ENCODE measurements around the gene GALNT9.

GALNT9 gene

GRCh38 chr12:132211326-132211725 lies 118.1 kb downstream of the GALNT9 start:
- Mint-ChIP-seq H3K4me1 (ENCODE audit: low read depth) (no peaks in the 10 kb centered on the region), H3K9me3 (peaks cover 4% of the 10 kb centered on the region), H3K4me3 (no peak overlapping the region), H3K27ac (no peak overlapping the region), H3K27me3 (ENCODE audit: low read depth) (peaks cover 4% of the 10 kb centered on the region), H3K36me3 (ENCODE audit: low read depth) (no peaks in the 10 kb centered on the region)
- DNase-seq (ENCODE audit: low spot score): no peak

- Mint-ChIP-seq H3K4me1 (ENCODE audit: low read depth) (no peaks in the 10 kb centered on the region), H3K36me3 (ENCODE audit: low read depth) (no peaks in the 10 kb centered on the region), H3K9me3 (peaks cover 4% of the 10 kb centered on the region), H3K27ac (no peak overlapping the region), H3K4me3 (no peak overlapping the region), H3K27me3 (ENCODE audit: low read depth) (peaks cover 7% of the 10 kb centered on the region)
- DNase-seq (ENCODE audit: low spot score): no peak
Measured at GRCh38 chr12:132210223-132211055, 119.0 kb downstream of the GALNT9 start.

- H3K27ac Mint-ChIP-seq: no peak overlapping the region
- H3K9me3 Mint-ChIP-seq: peaks cover 4% of the 10 kb centered on the region
- no peak overlapping the region for H3K4me3 Mint-ChIP-seq
- H3K27me3 Mint-ChIP-seq (ENCODE audit: low read depth): peaks cover 11% of the 10 kb centered on the region
- H3K36me3 Mint-ChIP-seq (ENCODE audit: low read depth): no peaks in the 10 kb centered on the region
- DNase-seq (ENCODE audit: low spot score): no peak
- no peaks in the 10 kb centered on the region for H3K4me1 Mint-ChIP-seq (ENCODE audit: low read depth)
Measured at GRCh38 chr12:132209619-132210222, 119.7 kb downstream of the GALNT9 start.

- DNase-seq (ENCODE audit: low spot score): no peak
- Mint-ChIP-seq H3K9me3 (peaks cover 2% of the 10 kb centered on the region), H3K27me3 (ENCODE audit: low read depth) (peaks cover 17% of the 10 kb centered on the region), H3K4me3 (no peak overlapping the region), H3K36me3 (ENCODE audit: low read depth) (no peaks in the 10 kb centered on the region), H3K4me1 (ENCODE audit: low read depth) (no peaks in the 10 kb centered on the region), H3K27ac (no peak overlapping the region)
Measured at GRCh38 chr12:132208153-132208823, 121.1 kb downstream of the GALNT9 start.

GRCh38 chr12:132207083-132207775 lies 122.2 kb downstream of the GALNT9 start:
- no peaks in the 10 kb centered on the region for H3K4me1 Mint-ChIP-seq (ENCODE audit: low read depth)
- H3K27ac Mint-ChIP-seq: no peak overlapping the region
- no peaks in the 10 kb centered on the region for H3K9me3 Mint-ChIP-seq
- H3K36me3 Mint-ChIP-seq (ENCODE audit: low read depth): no peaks in the 10 kb centered on the region
- no peak overlapping the region for H3K4me3 Mint-ChIP-seq
- no peak for DNase-seq (ENCODE audit: low spot score)
- H3K27me3 Mint-ChIP-seq (ENCODE audit: low read depth): peaks cover 20% of the 10 kb centered on the region

GRCh38 chr12:132206046-132206434 lies 123.3 kb downstream of the GALNT9 start:
- Mint-ChIP-seq H3K9me3 (no peaks in the 10 kb centered on the region), H3K4me1 (ENCODE audit: low read depth) (no peaks in the 10 kb centered on the region), H3K36me3 (ENCODE audit: low read depth) (no peaks in the 10 kb centered on the region), H3K27me3 (ENCODE audit: low read depth) (peaks cover 20% of the 10 kb centered on the region), H3K27ac (no peak overlapping the region), H3K4me3 (no peak overlapping the region)
- DNase-seq (ENCODE audit: low spot score): no peak

- Mint-ChIP-seq H3K4me3 (no peak overlapping the region), H3K27me3 (ENCODE audit: low read depth) (peaks cover 20% of the 10 kb centered on the region), H3K4me1 (ENCODE audit: low read depth) (no peaks in the 10 kb centered on the region), H3K9me3 (no peaks in the 10 kb centered on the region), H3K36me3 (ENCODE audit: low read depth) (no peaks in the 10 kb centered on the region), H3K27ac (no peak overlapping the region)
- DNase-seq (ENCODE audit: low spot score): no peak
Measured at GRCh38 chr12:132205271-132206045, 123.9 kb downstream of the GALNT9 start.

- DNase-seq (ENCODE audit: low spot score): no peak
- no peaks in the 10 kb centered on the region for H3K9me3 Mint-ChIP-seq
- H3K27ac Mint-ChIP-seq: no peak overlapping the region
- H3K36me3 Mint-ChIP-seq (ENCODE audit: low read depth): no peaks in the 10 kb centered on the region
- H3K4me1 Mint-ChIP-seq (ENCODE audit: low read depth): no peaks in the 10 kb centered on the region
- H3K27me3 Mint-ChIP-seq (ENCODE audit: low read depth): peaks cover 20% of the 10 kb centered on the region
- H3K4me3 Mint-ChIP-seq: no peak overlapping the region
Measured at GRCh38 chr12:132204793-132205270, 124.6 kb downstream of the GALNT9 start.

- Mint-ChIP-seq H3K36me3 (ENCODE audit: low read depth) (no peaks in the 10 kb centered on the region), H3K27ac (no peak overlapping the region), H3K9me3 (no peaks in the 10 kb centered on the region), H3K4me1 (ENCODE audit: low read depth) (no peaks in the 10 kb centered on the region), H3K4me3 (no peak overlapping the region), H3K27me3 (ENCODE audit: low read depth) (peaks cover 20% of the 10 kb centered on the region)
- no peak for DNase-seq (ENCODE audit: low spot score)
Measured at GRCh38 chr12:132204063-132204792, 125.2 kb downstream of the GALNT9 start.

- Mint-ChIP-seq H3K4me3 (no peak overlapping the region), H3K36me3 (ENCODE audit: low read depth) (no peaks in the 10 kb centered on the region), H3K9me3 (no peaks in the 10 kb centered on the region), H3K27ac (no peak overlapping the region), H3K27me3 (ENCODE audit: low read depth) (peaks cover 20% of the 10 kb centered on the region), H3K4me1 (ENCODE audit: low read depth) (no peaks in the 10 kb centered on the region)
- DNase-seq (ENCODE audit: low spot score): no peak
Measured at GRCh38 chr12:132202929-132203721, 126.3 kb downstream of the GALNT9 start.

GRCh38 chr12:132201391-132202120 lies 127.8 kb downstream of the GALNT9 start:
- H3K4me3 Mint-ChIP-seq: no peak overlapping the region
- H3K9me3 Mint-ChIP-seq: no peaks in the 10 kb centered on the region
- peaks cover 15% of the 10 kb centered on the region for H3K27me3 Mint-ChIP-seq (ENCODE audit: low read depth)
- H3K4me1 Mint-ChIP-seq (ENCODE audit: low read depth): no peaks in the 10 kb centered on the region
- H3K27ac Mint-ChIP-seq: no peak overlapping the region
- DNase-seq (ENCODE audit: low spot score): no peak
- H3K36me3 Mint-ChIP-seq (ENCODE audit: low read depth): no peaks in the 10 kb centered on the region

GRCh38 chr12:132200800-132201199 lies 128.6 kb downstream of the GALNT9 start:
- Mint-ChIP-seq H3K4me1 (ENCODE audit: low read depth) (no peaks in the 10 kb centered on the region), H3K36me3 (ENCODE audit: low read depth) (no peaks in the 10 kb centered on the region), H3K9me3 (no peaks in the 10 kb centered on the region), H3K4me3 (no peak overlapping the region), H3K27ac (no peak overlapping the region), H3K27me3 (ENCODE audit: low read depth) (peaks cover 12% of the 10 kb centered on the region)
- no peak for DNase-seq (ENCODE audit: low spot score)

Data from T-helper 2 cell treated with Interferon-gamma antibody and Interleukin-4, amounts not matched to agents 5 μg/mL and 100 μg/mL, for 36 hours (primary cell).